OCI-M1 (cell line): Measurements from ENCODE around the gene FYB2.
A peak's percentile ranks its signal among the peaks of the same experiment; 100 is the strongest.
"Not testable (repeated sequence)": the region's sequence is repeated elsewhere in the genome, so short reads cannot be mapped to it uniquely, and the experiment has no call there.

Experiments
- DNase-seq: peaks from one replicate; lab custom pipeline; 2025; lab: John Stamatoyannopoulos, UW

FYB2 gene

DNA sequence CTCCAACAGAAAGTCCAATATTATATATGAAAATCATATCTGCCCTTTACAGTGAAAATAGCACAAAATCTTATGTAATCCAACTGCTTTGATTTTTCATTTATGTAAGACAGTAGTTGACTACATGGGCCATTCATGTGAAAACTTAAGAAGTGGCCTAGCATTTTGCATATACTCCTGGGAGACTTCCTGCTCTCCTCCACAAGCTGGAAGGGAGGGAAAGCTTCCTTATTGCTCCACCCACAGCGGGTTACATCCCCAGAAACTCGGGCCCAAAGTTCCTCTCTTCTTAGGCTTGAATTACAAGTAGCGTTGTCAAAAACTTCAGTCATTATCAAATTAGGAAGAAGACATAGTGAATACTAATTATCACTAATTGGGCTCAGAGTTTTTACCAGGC is 29.2 kb downstream of the FYB2 start:
- no peak for DNase-seq

- DNase-seq, result peak; percentile 56
Observed at GRCh38 chr1:56788588-56788987, 30.6 kb downstream of the FYB2 start.

DNA sequence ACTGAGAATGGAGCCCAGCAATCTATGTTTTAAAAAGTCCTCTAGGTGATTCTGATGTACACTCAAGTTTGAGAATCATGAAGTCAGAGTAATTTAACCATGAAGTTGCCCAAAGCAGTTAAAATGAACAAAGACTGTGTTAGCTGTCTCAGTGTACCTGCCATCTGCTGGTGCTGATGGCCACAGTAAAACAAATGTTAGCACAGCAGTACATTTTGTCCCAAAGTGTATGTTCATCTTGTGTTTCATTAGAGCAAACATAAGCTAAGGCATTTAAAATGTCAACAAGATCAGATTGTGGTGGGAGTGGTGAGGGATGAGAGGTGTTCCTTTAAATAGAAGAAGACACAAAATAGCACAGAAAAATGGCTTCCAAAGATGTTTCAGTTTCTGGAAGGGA is 31.1 kb downstream of the FYB2 start:
- no peak for DNase-seq

DNA sequence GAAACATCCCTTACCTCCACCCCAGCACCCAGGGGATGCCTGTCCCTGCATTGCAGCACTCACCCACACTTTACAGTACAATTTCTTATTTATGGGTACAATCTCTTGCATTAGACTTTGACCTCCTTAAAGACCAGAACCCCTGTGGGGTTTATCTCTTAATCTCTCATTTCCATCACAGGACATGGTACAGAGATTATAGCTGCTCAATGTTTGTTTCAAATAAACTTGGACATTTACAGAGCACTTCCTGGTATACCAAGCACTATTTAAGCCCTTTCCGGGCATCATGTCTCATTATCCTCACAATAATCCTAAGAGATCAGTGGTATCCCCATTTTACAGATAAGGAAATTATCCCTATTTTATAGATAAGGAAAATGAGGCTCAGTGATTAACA is 31.9 kb downstream of the FYB2 start:
- DNase-seq, result no peak

GRCh38 chr1:56782773-56783172 is 36.4 kb downstream of the FYB2 start:
- DNase-seq, result no peak

DNA sequence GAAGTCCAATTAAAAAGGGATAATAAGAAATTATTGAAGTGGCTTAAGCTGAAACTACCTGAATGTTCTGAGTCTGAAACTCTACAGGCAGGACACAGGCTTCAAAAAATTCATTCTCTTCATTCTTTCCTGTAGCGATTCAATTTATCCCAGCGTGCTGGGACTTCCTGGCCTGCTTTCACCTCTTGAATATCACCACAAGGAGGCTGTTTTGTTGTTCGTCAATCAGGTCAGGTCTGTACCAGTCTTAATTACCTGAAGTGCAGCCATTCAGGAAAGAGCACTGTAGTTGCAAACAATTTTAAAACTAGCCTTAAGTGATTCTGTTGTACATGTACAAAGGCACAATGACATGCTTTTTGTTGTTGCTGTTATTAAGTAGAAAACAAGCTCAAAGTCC is 38.4 kb downstream of the FYB2 start:
- no peak for DNase-seq

GRCh38 chr1:56780128-56780750 is 39.0 kb downstream of the FYB2 start:
- no peak for DNase-seq

GRCh38 chr1:56777972-56778371 is 41.2 kb downstream of the FYB2 start:
- no peak for DNase-seq

DNA sequence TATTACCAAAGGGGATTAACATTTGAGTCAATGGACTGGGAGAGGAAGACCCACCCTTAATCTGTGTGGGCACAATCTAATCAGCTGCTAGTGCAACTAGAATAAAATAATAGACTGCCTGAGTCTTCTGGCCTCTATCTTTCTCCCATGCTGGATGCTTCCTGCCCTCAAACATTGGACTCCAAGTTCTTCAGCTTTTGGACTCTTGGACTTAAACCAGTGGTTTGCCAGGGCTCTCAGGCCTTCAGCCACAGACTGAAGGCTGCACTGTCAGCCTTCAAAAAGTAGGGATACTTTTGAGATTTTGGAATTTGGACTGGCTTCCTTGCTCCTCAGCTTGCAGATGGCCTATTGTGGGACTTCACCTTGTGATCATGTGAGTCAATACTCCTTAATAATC is 44.5 kb downstream of the FYB2 start:
- not testable (repeated sequence) for DNase-seq

- DNase-seq, result peak; percentile 77
Observed at GRCh38 chr1:56774067-56774609, 45.1 kb downstream of the FYB2 start.

DNA sequence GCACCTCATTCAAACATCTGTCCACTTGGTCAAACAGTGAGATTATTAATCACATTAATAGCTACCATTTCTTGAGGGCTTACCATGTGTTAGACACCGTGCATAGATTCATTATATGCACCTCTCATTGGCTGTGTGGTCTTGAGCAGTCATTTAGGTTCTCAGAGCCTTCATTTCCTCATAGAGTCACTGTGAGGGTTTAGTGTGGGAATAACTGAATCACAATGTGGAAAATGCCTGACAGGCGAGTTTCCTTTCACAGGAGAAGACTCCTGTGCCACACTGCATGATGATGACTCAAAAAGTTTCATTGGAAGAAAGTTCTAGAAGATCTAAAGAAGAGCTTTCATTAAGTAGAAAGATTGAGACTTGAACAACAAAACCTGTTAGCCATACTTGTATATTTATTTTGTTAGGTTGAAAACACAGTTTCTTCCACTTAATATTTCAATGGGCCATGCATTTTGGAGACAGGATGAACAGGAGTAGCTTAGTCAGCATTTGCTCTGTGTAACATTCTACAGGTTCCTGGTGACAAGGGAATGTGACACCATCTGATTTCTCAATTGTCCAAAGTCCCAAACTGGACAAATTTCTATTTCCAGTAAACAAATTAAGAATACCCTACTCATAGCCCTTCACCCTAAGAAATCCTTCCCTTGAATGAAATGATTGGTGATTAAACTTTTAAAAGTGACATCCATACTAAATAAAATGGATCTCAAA is 45.7 kb downstream of the FYB2 start:
- peak; percentile 51 for DNase-seq

GRCh38 chr1:56771717-56772116 is 47.5 kb downstream of the FYB2 start:
- DNase-seq, result no peak

GRCh38 chr1:56758794-56759193 is 60.4 kb downstream of the FYB2 start:
- DNase-seq, result no peak

DNA sequence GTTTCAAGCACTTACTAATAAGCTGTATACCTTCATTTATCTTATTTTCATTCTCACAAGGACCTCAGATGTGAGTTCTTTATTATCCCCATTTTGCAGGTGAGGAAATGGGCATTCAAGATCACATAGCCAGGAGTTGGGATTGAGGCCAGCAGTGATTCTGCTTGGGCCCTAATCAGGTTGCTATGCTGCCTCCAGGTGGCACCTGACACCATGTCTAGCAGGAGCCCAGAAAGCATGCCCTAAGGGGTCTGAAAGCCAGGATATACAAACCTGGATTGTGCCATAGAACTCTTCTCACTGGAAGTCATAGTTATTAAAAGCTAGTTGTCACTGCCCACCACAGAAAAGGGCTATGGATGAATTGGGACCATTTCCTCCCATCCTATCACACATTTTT is 61.1 kb downstream of the FYB2 start:
- DNase-seq, result no peak

GRCh38 chr1:56755911-56756310 is 63.3 kb downstream of the FYB2 start:
- no peak for DNase-seq

GRCh38 chr1:56754708-56755479 is 64.3 kb downstream of the FYB2 start:
- no peak for DNase-seq

GRCh38 chr1:56745231-56745630 is 74.0 kb downstream of the FYB2 start:
- no peak for DNase-seq

- no peak for DNase-seq
Observed at GRCh38 chr1:56728964-56729363, 90.2 kb downstream of the FYB2 start.

- no peak for DNase-seq
Observed at GRCh38 chr1:56726706-56727105, 92.5 kb downstream of the FYB2 start.

DNA sequence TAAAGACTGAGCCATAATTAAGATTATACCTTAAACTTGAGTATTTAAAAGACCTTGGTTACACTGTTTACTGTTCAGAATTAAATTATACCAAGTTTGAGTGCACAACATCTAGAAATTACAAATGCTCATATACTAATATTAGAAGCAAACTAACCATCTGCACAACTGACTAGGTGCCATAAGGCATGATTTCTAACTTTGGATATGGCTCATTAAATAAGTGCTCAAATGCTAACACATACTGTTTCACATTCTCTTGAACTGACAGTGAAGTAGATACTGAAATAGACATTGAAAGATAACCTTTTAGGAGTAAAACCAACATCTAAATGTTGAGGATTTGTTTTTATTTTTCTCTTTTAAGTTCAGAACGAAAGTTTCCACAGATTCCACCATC is 100.0 kb downstream of the FYB2 start:
- DNase-seq, result no peak

- no peak for DNase-seq
Observed at GRCh38 chr1:56715156-56715555, 104.0 kb downstream of the FYB2 start.

DNA sequence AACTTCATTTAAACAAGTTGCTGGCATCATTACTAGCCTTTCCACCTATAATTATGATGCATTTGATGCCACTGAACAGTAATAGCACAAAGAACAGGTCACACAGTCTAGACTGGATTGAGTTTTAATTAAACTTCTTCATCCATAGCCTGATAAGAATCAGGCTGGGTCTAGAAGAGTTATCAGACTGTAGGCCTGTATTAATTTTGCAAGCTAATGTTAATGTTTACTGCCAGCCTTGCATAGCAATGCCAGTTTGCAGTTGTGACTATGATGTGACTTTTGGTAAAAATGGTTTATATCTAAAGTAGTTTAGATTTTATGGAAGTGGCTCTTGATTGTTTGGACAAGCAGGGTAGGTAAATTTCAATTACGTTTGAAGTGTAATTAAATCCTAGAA is 106.1 kb downstream of the FYB2 start:
- DNase-seq, result no peak

GRCh38 chr1:56712150-56712549 is 107.1 kb downstream of the FYB2 start:
- DNase-seq, result no peak
